GM18907 (cell line): ENCODE data around the gene RALGPS1.
"Not testable (repeated sequence)": the region's sequence is repeated elsewhere in the genome, so short reads cannot be mapped to it uniquely, and the experiment has no call there.

Experiments used
- ATAC-seq: cut with Tn5 transposase; IDR thresholded peaks from one replicate; pipeline ENCODE4 v1.9.1; 2021; ENCODE audit warnings: mild to moderate bottlenecking, moderate library complexity; ENCODE audit not compliant: unreplicated experiment

Gene RALGPS1

DNA sequence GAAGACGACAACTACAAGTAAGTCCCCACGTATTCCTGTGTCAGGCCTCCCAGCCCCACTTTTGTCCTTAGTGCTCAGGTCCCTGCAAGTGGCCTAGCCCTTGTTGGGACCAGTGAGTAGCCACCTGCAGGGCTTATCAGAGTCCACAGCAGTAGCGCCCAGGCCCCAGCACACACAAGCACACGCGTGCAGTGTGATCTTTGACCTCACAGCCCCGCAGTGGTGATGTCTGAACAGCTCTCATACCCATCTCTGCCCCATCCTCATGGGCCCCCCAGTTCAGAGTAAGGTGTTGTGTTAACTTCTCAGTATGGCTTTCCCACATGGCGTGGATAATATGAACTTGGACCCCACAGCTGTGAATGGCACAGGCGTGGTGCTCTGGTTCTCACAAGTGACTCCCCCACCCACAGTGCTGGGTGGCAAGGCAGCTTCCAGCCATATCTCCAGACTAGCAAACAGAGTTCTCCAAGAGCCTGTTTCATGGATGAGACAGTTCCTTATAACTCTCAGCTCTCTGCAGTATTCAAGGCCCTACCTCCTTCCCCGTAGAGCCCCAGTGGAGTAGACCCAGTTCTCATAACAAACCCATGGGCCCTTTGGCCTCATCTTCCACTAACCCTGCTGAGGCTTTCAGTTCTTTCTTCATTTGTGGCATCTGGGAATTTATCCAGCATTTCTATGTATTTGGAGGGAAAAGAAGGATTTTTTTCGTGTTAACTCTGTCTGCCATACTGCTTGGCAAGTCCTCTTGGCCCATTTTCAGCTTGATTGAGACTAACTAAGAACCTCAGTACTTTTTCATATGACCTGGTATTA lies 254.4 kb downstream of the RALGPS1 start:
- ATAC-seq: no peak

DNA sequence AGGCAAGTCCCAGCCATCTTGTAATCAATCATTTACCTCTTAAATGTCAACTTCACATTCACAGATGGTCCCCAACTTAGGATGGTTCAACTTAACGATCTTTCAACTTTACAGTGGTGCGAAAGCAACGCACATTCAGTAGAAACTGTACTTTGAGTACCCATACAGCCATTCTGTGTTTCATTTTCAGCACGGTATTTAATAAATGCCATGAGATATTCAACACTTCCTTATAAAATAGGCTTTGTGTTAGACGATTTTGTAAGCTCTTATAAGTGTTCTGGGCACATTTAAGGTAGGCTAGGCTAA lies 254.9 kb downstream of the RALGPS1 start:
- ATAC-seq: no peak

DNA sequence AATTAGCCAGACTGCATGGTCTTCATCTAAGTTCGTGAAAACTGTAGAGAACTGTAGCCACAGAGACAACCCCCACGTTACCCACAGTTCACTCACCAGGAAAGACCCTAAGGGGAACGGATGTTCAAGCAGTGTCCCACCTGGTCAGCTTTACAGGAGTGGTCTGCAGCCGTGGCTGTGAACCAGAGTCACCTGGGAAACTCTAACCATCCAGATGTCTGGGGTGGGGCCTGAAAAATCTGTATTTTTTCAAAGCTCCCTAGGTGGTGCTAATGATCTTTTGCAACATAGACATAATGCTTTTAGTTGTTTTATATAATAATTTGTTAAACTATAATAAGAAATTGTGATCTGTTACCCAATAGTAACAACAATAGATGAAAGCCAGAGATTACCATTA lies 255.5 kb downstream of the RALGPS1 start:
- ATAC-seq: no peak

DNA sequence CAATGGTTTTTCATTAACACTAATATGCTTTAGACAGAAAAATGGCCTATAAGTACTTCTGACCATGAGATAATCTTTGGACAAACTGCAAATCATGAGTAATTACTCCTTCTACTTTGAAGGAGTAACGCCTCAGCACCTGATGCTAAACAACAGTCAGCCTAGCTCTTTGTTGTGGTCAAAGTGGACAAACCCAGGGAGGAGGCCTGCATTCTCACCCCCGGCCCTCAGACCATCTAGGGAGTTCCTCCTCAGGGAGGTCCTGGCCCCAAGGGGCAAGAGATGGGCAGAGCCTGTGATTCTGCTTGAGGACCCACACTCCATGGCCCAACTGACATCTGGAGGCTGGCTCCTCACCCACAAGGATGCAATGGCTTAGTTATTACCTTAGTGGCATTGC lies 256.1 kb downstream of the RALGPS1 start:
- peak; percentile 28 for ATAC-seq

DNA sequence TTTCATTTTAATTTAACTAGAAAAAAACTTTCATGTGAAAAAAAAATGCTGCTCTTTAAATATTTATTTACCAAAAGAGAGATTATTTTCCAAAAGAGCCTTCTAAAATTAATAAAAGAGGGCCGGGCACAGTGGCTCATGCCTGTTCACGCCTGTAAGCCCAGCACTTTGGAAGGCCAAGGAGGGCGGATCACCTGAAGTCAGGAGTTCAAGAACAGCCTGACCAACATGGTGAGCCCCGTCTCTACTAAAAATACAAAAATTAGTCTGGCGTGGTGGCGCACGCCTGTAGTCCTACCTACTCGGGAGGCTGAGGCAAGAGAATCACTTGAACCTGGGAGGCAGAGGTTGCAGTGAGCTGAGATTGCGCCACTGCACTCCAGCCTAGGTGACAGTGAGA lies 256.8 kb downstream of the RALGPS1 start:
- not testable (repeated sequence) for ATAC-seq

DNA sequence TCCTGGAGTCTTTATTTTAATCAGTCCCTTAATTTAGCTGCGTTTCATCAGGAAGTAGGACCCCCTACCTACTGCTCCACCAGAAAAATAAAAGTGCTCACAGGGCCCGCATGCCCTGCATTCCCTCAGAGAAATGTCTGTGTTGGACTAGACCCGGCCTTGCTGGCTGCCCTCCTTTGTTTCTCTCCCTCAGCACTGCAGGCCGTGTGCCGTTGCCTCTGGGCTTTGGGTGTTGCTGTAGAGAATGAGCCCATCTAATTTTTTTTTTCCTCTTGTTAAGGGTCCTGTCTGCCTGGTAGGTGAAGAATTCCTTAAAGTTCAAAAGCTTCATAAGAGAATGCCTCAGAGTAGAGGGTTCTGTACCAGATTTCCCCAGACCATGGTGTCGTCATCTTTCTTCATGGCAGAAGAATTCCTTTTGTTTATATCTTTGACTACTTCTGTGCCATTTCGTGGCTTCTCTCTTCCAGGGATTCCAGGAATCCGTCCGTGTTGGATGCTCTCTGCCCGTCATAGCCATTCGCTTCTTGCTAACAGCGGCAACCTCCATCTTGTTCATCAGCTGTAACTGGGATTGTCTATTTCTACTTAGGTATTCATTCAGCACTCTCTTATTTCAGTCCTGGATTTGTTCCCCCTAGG lies 257.6 kb downstream of the RALGPS1 start:
- no peak for ATAC-seq

DNA sequence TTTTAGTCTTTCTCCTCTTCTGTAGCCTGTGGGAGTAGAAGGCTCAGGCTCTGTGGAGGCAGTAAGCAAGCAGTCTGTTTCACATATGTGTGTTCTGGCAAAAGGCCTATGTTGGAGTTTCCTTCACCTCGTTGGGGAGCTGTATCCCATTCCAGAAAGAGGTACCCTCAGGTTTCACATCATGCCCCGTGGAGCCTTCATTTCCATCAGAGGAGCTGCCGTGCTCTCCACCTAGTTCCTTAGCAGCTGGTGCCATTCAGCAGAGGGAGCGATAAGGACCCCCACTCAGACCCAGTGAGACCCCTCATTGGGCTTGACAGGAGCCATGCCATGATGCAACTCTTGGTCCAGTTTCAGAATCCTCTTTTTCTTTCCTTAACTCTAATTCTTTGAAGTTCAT lies 258.5 kb downstream of the RALGPS1 start:
- ATAC-seq: no peak

DNA sequence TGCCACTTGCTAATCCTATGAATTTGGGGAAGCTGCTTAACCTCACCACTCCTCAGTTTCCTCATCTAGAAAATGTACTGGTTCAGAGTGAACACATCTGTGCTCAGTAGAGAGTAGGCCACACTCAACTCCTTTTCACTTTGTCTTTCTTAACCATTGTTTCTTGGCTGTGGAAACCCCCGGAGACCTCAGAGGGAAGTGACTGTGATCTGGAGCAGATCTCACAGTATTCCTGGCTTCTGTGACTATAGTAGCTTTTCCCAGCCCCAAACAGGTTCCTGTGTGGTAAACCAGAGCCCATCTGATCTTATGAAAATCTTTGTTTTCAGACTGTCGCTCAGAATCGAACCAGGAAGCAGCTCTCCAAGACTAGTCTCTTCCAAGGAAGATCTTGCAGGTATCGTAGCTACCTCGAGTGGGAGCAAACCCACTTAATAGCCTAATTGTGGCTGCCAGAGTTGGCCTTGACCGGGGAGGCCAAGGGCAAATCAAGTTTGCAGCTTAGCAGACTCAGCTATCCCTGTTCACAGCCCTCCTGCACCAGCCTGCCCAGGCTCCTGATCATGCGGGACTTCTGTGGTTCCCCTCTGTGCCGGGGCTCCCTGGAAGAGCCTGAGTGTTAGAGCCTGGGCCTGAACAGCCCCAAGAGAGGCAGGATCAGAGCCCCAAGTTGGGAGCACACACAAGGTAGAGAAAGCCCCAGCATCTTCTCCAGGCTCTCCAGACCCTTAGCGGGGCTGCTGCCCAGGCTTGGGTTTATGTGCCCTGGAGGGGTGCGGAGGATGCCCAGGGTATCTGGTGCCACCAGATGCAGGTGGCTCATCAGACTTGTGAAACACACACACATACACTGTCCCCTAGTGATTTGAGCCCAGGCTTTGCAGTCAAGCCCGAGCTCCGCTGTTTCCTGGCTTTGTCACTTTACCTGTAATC lies 260.1 kb downstream of the RALGPS1 start:
- no peak for ATAC-seq

DNA sequence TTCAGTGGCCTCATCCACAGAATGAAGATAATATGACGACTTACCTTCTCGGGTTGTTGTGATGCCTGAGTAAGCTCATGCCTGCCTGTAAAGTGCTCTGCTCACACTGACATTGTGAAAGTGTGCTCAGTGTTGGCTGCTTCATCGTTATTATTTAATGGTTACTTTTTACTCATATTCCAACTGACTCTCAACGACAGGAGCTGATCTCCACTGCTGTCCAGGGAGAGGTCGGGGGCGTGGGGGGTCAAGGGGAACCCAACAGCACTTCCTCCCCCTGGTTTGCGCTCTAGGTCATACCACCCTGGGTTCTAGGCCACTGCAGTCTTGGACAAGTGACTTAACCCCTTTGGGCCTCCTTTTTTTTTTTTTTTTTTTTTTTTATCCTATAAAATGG lies 260.7 kb downstream of the RALGPS1 start:
- no peak for ATAC-seq

DNA sequence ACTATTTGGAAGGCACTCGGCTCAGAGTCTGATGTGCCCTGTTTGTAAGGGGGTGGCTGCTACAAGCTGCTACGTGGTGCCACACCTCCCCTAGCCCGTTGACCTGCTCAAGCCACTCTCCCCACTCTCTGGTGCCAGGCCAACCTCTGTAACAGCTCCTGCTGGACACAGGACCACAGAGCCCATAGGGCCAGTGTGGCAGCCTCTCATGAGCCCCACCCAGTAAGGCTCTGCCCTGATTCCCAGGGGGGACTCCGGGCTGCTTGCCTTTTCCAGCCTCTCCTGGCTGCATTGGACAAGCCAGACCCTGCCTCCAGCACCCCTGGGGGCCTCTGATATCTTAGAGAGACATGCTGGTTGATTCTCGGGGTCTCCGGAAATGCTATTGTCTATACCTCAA lies 261.2 kb downstream of the RALGPS1 start:
- no peak for ATAC-seq

DNA sequence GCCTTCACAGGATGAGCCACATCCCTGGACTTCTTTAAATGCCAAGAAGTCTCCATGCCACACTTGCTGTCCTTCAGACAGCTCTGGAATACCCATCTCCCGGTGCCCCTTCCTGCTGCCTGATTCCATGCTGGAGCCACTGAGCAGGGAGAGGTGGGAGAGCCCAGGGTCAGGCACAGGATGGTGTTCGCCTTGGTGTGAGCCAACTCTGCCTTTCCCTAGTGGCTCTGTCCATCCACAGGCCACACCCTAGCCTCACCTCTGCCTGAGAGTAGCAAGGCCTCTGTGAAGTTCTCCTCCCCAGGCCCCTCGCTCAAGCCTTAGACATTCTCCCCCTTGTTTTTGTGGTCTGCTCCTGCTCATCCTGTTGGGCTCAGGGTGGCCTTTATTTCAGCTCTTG lies 262.0 kb downstream of the RALGPS1 start:
- no peak for ATAC-seq

DNA sequence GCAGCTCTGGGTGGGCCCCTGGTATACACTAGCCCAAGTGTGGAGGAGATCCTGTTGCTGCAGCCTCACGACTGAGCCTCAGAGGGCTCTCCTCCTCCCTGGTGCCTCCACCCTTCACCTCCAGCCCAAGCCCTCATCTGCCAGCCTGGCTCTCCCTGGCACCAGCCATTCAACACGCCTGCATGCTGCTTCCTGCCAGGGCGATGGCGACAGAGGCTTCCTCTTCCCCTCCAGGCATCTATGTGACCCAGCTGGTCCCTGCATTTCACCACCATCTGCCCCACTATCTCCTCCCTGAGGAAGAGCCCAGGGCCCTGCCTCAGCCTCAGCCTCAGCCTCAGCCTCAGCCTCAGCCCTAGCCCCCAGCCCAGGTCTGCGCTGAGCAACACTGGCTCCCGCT lies 262.6 kb downstream of the RALGPS1 start:
- no peak for ATAC-seq

DNA sequence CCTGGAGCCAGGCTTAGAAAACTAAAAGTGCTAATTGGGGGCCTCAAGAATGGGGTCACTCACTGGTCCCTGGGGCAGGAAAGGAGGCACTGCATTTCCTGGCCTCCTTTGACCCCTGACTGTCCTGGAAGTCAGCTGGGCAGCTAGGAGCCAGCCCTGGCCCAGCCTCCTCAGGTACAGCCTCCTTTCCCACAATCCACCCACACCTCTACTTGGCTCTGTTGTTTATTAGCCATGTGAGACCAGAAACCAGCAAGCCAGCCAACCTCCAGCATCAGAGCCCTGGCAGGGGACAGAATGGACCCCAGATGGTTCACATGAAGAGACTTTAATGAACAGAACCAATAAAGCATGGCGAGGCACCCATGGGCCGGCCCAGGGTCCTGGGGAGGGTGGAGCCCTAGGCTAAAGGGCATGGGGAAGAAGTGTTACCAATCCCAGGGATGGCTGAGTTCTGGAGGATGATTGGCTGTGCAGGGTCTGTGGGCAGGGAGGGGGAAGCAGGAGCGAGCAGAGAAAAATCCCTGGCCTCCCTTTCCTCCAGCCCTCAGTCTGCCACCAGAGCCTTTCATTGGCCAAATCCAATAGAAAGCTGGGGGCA lies 263.2 kb downstream of the RALGPS1 start:
- ATAC-seq: no peak

DNA sequence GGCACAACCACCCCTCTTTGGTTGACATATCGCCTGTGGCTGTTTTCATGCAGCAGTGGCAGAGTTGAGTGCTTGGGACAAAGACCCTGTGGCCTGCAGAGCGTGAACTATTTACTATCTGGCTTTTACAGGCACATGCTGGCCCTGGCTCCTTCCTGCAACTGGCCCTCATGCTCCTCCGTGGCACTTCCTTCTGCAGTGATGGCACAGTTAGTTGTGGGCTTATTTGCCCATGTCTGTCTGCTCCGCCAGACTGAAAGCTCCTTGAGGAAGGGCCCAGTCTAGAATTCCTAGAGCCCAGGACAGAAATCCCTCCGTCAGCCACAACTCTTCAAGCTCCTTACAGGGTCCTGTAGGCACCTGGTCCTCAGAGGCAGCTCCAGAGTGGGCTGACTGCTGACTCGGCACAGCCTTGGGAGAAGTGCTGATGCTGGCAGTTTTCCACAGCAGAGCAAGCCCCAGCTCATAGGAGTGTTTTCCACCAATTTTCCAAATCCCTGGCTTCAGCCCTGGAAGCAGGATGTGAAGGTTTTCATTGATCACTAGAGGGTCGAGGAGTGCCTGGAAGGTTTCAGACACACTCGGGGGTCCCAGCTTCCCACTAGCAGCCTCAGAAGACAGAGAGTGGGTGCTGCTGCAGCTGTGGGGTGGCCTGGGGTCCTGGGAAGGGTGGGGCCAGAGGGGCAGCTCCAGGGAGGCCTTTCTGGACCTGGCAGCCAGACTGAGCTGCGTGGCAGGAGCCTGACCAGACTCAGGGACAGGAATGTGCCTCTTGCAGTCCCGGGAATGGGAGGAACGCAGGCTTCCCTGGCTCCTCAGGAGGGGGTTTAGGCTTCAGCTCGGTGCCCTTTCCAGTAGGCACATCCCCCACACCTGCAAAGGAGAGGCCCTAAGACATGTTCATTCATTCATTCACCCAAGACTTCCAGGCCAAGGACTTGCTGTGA lies 264.4 kb downstream of the RALGPS1 start:
- no peak for ATAC-seq

DNA sequence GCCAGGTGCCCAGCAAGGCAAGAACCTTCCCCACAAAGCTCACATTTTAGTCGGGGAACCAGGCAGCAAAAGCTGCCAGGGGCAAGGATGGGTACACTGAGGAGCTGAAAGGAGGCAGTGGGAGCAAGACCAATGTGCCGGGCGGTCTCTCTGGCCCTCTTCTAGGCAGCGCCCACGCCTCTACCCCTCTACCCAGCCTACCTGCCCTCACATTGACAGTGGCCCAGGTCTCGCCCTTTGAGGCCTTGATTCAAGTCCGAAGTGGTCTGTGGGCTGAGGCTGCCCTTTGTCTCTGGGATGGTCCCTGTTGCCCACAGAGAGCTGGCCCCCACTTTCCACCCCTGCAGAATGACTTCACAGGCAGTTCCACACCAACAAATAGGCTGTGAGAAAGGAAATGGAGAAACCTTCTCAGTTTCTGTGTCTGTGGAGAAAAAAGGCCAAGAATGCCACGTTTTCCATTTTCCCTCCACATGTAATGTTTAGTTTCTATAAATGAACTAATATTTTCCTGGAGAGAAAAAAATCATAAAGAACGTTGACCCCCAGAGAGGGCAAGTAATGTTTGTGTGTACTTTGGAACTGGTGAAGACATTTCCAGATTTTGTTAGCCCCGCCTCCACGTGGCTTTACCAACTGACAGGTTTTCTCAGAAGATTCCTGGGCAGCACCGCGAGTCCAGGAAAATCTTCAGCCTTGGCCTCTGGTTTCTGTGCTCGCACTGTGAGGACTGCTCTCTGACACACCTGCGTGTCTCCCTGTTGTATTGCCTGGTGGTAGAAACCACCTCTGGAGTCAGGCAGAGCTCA lies 265.3 kb downstream of the RALGPS1 start:
- no peak for ATAC-seq

DNA sequence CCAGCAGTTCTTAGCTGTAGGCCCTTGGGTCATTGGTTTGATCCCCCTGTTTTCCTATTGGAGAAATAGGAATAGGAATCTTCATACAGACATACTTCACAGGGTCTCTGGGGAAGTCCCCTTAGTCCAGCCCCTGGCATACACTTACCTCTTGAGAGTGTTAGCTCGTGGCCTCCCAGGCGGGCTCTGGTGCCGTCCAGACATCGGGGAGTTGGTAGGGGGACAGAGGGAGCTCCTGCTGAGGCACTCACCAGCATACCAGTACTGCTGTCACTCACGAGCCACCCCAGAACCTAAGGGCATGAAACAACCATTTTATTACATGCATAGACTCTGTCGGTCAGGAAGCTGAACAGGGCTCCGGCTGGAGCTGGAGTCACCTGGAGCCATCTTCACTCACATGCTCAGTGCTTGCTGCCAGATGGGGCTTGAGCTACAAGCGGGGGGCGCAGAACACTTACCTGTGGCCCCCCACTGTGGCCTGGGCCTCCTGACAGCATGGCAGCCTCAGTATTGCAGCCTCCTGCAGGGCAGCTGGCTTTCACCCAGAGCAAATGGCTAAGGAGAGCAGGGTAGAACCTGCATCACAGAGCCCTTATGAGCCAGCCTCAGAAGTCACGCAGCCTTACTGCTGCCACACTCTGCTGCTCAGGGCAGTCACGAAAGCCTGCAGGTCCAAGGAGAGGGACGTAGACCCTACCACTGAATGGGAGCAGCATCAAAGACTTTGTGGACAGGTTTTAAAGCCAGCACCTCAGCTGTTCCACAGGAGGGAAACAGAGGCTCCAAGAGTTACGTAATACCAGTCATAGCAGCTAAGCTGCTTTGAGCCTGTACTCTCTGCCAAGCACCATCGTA lies 266.1 kb downstream of the RALGPS1 start:
- no peak for ATAC-seq

DNA sequence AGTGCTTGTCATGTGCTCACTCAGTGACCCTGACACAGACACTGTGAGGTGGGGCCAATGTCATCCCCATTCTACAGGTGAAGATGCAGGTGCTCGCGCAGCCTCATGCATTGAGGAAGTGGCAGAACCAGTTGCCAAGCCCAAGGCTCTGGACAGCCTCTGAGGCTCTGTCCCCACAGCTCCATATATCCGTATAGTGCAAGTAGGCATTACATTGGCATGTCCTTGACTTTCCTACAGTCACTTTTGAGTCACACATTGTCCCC lies 266.7 kb downstream of the RALGPS1 start:
- ATAC-seq: no peak

DNA sequence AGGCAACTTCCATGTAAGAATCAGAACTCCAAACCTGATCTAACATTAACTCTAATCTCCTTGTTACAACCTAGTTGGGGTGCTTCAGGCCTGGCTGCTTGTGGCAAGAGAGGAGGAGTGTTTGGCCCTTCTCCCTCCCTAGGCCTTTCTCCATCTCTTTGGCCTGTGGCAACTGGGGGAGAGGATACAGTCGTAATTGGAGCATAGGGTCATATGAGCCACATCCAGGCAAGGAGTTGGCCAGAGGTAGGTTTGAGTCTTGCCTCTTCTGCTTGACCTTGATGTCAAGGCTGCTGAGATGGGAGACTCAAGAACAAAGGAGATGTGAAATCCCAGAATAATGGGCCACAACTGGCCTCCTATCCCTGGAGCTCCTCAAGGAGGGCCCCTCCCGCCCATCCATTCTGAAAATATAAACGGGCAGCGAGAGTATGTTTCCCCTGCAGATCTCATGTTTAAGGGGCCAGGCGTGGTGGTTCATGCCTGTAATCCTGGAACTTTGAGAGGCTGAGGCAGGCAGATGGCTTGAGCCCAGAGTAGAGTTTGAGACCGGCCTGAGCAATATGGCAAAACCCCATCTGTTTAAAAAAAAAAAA lies 267.1 kb downstream of the RALGPS1 start:
- ATAC-seq: no peak
